GM19351 (cell line): ENCODE results near the gene ARL3.

ENCODE experiments used
- ATAC-seq: cut with Tn5 transposase; IDR thresholded peaks from one replicate; pipeline ENCODE4 v1.9.1; 2021; ENCODE audit warnings: mild to moderate bottlenecking, moderate library complexity; ENCODE audit not compliant: unreplicated experiment

The ARL3 gene

DNA sequence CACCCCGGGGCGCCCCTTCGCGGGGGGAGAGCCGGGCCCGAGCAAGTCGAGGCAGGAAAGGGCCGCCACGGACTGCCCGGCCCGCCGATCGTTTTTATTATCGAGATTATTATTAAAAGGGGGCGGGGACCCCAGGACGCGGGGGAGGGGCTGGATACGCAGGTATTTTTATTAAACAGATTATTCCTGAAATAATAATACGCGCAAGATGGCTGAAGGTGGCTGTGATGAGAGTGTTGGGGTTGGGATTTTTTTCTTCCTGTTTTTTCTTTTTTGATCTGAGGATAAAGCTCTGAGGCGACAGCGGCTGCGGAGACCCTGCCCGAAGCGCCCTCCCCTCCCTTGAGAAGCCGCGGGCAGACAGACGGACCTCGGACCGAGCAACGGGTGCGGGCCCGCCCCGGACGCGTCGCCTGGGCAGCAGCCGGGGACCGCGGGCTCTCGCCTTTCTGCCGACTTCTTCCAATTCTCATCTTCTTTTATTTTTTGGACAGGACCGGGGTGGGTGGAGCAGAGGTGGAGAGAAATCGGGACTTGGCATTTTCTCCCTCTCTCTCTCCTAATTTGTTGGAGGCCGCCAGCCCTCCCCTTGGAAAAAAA is 71.4 kb downstream of the ARL3 start:
- no peak for ATAC-seq

DNA sequence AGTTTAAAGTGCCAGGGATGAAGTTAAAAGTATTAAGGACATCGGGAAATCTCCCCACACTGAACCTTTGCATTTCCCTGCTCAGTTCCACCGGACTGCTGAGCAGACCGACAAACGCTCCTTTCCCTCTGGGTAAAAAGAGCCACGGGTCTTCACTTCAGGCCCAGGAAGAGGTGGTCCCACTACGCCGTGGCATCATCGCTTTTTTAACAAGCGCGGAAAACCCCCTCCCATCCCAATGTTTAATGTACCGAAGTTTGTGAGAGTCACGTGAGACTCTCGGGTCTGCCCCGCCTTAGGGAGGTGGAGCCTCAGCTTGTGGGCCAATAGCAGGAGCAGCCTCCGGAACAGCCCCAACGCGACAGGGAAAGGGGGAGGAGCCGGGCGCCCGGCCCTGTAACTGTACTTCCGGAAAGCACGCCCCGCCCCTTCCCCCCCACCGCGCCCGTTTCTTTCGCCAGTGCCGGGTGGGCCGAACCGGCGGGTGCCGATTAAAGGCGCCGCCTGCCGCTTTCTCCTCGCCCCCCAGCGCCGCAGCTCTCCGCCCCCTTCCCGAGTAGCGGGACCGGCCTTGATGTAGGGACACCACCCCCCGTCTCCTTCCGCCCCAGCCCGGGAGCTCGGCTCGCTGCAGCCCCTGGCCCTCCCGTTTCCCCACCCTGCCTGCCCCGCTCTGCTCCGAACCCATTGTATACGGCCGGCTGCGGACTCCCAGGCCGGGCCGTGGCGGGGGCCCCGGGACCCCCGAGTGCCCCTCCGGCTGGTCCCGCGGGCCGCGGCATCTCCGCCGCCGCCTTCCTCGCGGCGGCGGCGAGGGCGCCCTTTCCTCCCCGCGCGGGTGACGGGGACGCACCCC is 72.1 kb downstream of the ARL3 start:
- ATAC-seq, result peak; percentile 54

DNA sequence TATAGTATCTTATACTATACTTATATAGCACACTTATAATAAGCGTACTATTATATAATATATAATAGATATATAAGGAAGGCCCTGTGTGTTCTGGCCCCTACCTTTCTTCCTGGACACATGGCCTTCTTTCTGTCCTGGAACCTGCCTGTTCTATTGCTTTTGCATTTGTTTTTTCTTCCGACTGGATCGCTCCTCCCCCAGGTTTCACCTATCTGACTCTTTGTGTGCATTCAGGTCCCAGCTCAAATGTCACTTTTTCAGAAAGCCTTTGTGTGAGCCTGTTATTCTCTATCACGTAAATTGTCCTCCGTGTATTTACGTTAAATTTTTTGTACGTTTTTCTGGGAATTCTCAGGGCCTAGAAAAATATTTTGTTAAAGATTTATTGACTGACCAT is 72.8 kb downstream of the ARL3 start:
- ATAC-seq, result no peak

DNA sequence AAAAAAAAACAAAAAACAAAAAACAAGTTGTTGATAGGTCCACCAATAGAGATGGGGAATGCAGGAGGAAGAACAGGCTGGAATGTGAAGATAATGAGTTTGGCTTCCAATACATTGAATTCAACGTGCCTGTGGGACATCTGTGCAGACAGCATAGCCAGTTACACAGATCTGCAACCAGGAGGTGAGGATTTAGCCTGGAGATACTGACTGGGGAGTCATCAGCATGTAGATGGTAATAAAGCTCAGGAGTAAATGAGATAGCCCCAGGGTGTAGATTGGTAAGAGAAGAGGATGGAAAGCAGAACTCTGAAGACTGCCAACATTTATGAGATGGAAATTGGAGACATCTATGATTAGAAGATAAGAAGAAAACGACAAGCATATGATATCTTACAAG is 74.7 kb downstream of the ARL3 start:
- no peak for ATAC-seq

DNA sequence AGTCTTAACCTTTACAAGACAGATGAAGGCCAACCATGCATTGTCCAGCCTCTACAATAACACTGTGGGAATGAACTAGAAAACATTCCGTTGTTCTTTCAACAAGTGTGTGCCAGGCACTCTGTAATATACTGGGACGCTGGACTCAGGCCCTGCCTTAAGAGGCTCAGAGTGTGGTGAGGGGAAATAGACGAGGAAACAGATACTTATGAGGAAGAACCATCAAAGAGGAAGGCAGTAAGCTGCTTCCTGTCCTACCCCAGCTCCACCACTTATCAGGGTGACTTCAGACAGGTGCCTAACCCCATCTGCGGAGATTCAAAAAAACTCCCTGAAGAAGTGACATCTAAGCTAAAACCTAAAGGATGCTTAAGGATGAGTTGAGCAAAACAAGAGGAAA is 78.8 kb downstream of the ARL3 start:
- ATAC-seq, result no peak

DNA sequence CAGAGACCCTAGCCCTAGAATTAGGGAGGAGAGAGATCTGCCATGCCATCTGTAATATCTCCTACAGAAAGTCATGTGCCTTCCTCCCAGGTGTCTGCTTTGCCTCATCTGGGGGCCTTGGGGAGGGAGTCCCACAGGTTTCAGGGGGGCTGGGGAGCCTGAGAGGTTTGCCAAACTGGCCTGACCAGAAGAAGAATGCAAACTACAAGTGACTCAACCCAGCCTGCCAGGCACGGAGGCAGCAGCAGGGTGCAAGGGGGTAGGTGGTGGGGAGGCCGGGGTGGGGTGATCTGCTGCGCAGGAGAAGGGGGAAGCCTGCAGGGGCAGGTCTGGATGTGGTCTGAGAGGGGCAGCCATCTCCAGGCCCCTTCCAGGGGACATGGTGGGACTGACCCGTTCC is 79.5 kb downstream of the ARL3 start:
- no peak for ATAC-seq

DNA sequence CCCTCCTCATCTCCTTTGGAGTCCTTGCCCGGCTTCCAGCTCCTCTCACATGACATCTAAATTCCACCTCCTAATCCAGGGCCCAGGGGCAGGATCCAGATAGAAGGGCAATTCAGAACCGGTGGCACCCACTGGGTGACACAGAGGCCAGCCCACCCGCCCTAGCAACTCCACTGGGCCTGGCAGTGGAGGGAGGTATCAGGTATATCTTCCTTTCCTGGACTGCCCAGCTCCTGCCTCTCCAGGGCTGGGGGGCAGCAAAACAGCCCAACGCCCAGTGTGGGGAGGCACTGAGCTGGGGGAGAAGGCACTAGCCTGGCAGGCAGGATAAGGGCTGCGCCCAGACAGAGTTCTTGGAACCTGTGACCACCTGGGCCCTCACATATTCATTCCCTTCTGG is 80.3 kb downstream of the ARL3 start:
- no peak for ATAC-seq

DNA sequence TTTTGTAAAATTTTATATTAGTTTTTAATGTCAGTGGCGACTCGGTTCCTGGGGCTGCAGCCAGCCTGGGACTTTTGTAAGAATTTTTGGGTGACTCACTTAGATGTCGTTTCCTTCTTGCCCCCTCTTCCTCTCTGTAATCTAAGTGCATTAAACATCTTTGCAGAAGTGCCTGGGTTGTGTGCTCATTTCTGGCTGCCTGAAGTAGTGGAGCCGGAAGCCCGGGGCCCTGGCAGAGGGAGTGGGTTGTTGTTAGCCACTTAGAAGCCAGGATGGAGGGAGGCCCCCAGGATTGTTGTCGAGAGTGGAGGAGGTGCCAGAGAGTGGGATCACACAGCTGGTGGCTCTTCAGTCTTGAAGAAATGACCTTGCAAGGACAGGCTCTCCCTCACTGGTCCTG is 80.9 kb downstream of the ARL3 start:
- no peak for ATAC-seq

DNA sequence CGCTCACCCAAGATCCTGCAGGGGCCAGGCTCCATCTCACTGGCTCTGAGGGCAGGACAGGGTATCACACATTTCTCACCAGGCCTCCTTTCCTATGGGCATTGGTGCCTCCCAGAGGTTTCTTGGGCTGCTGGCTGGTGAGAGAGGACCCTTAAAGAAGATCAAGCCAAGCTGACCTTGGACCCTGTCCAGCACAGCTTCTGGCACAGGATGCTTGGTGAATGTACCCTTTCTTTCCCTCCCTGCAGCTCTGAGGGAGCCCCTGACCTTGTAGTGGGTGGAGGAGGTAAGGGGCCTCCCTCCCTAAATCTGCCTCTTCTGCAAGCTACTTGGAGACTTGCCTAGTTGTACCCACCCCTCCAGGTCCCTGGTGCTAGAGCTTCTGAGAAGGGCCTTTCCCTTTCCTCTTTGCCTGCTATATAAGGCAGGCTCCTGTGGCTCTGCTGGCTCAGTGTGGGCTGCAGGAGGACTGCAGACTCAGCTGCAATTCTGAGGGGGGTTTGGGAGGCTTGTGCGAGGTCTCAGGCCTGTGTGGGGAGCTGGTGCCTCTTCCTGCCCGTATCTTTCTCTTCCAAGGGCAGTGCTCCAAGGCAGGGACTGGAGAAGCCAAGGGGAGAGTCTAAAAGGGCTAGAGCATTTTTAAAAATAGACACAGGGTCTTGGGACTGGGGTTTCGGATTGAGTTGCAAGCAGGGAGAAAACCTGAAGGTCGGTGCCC is 81.6 kb downstream of the ARL3 start:
- no peak for ATAC-seq

DNA sequence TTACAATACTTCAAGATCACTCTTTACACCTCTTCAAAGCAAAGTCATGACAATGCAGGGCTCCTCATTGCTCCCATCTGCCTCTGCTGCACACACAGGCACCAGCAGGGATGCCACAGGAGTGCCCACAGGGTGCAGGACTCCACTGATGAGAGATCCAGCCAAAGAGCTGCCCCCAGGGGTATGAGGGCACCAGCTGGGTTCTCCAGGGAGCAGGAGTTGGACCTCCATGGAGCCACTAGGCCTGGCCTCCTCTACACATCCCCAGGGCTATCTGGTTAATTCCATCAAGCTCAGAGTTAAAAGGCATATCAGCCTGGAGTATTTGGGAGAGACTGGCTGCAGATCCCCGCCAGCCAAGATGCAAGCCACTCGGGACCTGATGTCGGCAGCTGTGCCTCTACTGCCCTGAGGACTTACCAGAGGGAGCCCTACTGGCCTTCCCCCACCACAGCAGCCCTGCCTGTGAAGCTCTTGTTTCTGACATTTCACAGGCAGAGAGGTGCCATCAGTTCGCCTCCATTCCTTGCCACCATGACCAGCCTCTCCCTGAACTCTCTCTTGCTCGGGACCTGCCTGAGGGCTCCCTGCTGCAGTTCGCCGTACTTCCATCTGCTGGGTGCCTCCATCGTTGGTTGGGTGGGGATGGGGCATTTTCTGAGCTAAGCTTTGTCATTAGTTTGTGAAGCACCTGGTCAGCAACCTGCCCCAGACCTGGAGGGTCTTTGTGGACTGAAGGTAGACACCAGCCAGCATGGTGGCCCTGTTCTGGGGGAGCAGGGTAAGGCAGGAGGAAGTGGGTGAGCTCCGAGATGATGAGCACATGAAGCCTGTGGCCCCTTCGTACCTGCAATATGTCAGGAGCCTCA is 82.4 kb downstream of the ARL3 start:
- no peak for ATAC-seq

DNA sequence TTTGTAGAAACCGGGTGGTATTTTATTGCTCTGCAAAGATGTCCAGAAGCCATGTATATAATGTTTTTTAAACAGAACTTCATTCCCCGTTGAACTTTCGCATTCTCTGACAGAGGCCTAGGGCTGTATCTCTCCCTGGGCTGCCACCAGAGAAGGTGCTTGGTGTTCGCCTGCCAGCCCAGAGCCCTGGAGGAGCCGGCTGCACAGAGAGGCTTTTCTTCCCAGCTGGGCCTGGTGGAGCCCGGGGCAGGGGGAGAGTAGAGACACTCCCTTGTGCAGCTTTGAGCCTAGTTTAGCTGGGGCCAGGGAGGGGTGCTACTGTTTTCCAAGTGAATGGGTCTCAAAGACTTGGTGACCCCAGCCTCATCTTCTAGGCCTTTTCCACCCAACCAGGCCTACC is 83.5 kb downstream of the ARL3 start:
- no peak for ATAC-seq

DNA sequence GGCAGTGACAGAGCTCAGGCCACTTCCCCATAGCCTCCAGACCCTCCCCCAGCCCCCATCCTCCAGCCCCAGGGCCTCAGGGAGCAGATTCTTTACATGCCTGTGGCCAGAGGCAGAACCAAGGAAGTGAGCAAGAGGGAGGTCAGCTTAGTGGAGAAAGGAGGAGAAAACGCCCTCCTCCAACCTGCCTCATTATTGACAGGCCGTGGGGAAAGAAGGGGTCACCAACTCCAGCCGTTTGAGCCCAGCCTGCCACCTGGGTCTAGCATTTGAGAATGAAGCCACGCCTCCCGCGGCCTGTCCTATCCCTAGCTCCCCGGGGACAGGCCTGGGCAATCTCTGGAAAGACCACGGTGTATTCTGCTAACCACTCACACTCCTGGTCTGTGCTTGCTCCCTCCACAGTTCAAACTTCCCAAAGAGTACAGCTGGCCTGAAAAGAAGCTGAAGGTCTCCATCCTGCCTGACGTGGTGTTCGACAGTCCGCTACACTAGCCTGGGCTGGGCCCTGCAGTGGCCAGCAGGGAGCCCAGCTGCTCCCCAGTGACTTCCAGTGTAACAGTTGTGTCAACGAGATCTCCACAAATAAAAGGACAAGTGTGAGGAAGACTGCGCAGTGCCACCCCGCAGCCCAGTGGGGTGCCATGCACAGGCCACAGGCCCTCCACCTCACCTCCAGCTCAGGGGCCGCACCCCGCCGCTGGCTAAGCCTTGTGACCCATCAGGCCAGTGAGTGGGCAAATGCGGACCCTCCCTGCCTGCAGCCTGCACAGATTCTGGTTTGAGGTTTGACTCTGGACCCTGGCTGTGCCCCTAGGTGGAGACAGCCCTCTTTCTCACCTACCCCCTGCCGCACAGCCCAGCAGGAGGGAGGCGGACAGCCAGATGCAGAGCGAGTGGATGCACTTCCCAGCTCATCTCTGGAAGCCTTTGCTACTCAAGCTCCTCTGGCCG is 84.3 kb downstream of the ARL3 start:
- ATAC-seq, result no peak

DNA sequence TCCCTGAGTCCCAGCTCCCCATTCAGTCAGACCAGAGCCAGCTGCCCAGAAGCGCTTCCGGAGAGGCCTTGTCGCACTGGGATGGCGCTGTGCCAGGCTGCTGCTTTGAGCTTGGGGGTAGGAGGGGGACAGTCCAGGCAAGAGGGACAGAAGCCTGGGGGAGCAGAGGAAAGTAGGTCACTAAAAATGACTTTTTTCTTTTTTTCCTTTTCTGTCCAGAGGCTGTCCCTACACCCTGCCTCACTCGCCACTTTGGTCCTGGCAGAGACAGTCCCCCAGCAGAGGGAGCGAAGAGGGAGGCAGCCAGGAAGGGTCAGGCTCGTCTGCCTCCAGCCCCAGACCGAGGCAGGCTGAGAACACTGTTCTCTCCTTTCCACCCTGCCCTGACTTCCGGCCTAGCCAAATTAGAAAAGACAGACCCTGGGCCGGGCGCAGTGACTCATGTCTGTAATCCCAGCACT is 85.7 kb downstream of the ARL3 start:
- no peak for ATAC-seq

DNA sequence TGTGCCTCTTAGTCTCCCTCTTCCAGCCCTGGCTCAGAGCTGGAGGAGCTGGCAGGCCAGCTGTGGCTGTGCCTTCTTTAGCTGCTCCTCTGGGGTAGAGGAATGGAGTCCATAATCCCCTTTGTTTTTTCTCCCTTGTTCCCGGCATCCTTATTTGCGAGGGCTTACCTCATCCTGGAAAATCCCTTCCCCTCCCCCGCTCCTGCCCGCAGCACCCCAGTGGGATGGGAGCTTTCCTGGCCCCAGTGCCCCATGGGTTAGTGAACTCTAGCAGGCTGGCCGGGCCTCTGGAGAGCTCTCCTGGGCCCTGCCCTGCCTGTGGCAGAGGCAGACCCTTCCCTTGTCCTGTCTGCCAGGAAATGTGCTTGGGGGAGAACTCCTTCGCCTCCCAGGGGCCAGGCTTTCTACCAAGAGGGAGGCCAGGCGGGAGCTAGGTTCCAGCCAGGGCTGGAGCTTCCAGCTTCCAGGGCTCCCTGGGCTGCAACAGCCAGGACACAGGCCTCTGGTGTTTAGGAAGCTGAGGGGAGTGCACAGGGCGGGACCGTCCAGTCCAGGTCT is 86.4 kb downstream of the ARL3 start:
- ATAC-seq, result no peak

DNA sequence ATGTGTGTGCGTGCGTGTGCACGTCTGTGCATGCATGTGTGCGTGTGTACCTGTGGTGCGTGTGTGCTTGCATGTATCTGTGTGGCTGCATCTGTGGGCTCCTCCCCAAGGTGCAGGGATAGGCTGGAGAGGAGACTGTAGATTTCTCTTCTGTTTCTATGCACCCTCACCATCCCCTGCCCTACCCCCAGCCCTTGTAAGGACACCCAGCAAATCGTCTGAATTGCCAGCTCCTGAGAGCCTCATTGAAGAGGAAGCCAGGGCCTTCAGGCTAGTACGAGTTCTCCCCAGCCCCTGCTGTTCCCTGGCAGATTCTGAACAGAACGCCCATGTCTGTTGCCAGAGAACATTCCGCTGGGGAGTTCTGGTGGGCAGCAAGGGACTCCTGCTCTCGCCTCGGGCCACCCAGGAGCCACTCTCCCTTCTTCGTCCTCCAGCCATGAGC is 86.9 kb downstream of the ARL3 start:
- ATAC-seq, result no peak

DNA sequence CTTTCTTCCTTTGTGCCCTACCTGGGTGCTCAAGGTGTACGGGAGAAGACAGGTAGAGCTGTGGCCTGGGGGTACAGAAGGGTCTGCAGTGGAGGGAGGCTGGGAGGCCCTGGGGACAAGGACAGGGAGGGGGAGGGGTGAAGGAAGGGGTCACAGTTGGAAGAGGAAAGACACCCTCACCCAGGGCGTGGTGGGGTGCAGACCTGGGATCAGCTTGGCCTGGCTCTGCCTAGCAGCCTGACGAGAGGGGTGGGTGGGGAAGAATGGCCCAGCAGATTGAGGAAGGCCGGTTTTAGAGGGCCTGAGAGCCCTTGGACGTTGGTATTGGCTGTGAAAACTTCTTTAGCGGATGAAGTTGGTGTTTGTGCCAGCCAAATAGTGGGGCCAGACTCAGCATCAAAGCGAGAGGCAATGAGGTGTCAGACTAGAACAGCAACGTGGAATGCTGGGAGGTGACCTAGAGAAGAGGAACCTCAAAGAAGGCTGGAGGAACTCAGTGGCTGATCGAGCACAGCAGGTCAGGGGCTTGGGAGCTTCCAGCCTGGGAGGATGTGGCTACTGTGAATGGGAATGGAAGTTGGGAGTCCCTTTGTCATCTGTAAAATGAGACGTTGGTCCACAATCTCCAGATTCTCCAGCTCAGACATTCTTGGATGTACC is 88.0 kb downstream of the ARL3 start:
- no peak for ATAC-seq

DNA sequence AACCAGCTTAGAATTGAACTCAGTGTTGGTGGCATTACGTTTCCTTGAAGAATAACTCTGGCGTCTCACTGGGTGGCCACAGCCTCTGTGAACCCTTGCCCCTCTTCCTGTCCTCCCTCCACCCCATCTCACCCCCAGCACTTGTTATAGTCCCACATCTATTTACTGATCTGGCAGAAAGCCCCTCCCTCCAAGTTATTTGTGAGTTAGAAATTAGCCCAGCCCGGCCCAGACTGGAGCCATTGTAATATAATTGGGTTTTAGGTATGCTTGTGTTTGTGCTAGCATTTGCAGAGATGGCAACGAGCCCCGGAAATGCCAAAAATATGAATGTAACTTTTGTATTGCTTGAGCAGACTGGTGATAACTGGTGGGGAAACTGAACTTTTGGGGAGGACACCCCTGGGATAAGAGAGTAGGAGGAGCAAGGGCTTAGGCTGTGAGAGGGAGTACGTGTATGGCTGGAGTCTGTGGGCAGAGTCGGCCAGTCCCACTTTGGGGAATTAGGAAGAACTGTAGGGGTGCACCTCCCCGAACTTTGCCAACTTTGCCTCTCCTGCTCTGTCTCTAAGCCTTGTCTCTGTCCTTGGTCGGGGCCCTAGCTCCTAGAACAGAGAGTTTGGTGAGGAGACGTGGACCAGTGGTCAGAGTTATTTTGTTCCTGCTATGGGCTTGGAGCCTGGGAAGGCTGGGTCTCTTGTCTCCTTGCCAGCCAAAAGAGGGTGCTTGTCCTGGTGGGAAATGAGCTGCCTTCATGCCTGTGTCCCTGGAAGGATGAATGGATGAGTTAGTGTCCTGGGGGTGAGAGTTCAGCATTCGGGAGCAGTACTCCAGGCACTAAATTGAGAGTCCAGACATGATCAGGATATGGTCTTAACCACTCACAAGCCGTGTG is 89.2 kb downstream of the ARL3 start:
- no peak for ATAC-seq

DNA sequence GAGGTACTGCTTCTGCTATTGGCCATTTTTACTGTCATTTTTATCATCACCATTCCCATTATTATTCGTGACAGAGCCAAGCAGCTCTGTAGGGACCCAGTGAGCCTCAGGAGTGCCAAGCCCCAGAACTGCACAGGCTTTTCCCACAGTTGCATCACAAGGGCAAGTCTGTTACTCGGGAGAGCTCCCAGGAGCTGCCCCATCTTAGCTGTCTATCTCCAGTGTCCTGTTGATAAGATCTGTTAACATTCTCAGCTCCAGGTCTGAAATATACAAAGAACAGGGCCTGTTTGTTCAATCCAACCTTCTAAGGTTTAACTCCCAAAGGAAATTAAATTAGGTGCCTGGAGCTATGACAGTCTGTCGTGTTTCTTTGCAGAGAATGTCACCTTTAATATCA is 90.1 kb downstream of the ARL3 start:
- no peak for ATAC-seq
